NCI-H1417 treated with DMSO at 0.1 percent for 48 hours (cell line): Measurements from ENCODE around the gene TRAF6.
"Not testable (repeated sequence)": the region's sequence is repeated elsewhere in the genome, so short reads cannot be mapped to it uniquely, and the experiment has no call there.

Source experiments
- DNase-seq: peaks from one replicate; lab custom pipeline; 2025; lab: John Stamatoyannopoulos, UW

TRAF6 gene

GRCh38 chr11:36492724-36493304 is 17.3 kb downstream of the TRAF6 start:
- no peak for DNase-seq

- DNase-seq, result no peak
Measured at GRCh38 chr11:36490026-36490806, 19.9 kb downstream of the TRAF6 start.

GRCh38 chr11:36488096-36488495 is 22.0 kb downstream of the TRAF6 start:
- no peak for DNase-seq

- no peak for DNase-seq
Measured at GRCh38 chr11:36487619-36488018, 22.5 kb downstream of the TRAF6 start.

- DNase-seq, result no peak
Measured at GRCh38 chr11:36485298-36486002, 24.6 kb downstream of the TRAF6 start.

GRCh38 chr11:36483042-36483441 is 27.0 kb downstream of the TRAF6 start:
- not testable (repeated sequence) for DNase-seq

GRCh38 chr11:36480833-36481232 is 29.2 kb downstream of the TRAF6 start:
- no peak for DNase-seq

- no peak for DNase-seq
Measured at GRCh38 chr11:36478700-36479329, 31.3 kb downstream of the TRAF6 start.

- no peak for DNase-seq
Measured at GRCh38 chr11:36475192-36475591, 34.9 kb downstream of the TRAF6 start.

GRCh38 chr11:36471577-36471976 is 38.5 kb downstream of the TRAF6 start:
- DNase-seq, result no peak

- DNase-seq, result no peak
Measured at GRCh38 chr11:36469881-36470802, 39.9 kb downstream of the TRAF6 start.

- no peak for DNase-seq
Measured at GRCh38 chr11:36469063-36469462, 41.0 kb downstream of the TRAF6 start.

- no peak for DNase-seq
Measured at GRCh38 chr11:36467916-36468315, 42.2 kb downstream of the TRAF6 start.

- no peak for DNase-seq
Measured at GRCh38 chr11:36467012-36467411, 43.1 kb downstream of the TRAF6 start.

GRCh38 chr11:36465449-36466163 is 44.5 kb downstream of the TRAF6 start:
- DNase-seq, result no peak

GRCh38 chr11:36464720-36465119 is 45.4 kb downstream of the TRAF6 start:
- DNase-seq, result no peak

GRCh38 chr11:36463781-36464180 is 46.3 kb downstream of the TRAF6 start:
- DNase-seq, result no peak

GRCh38 chr11:36462321-36462720 is 47.8 kb downstream of the TRAF6 start:
- DNase-seq, result no peak

- DNase-seq, result no peak
Measured at GRCh38 chr11:36460220-36460619, 49.9 kb downstream of the TRAF6 start.

- no peak for DNase-seq
Measured at GRCh38 chr11:36459046-36459445, 51.0 kb downstream of the TRAF6 start.
